HG02840 (cell line): ENCODE data around the gene GPR35.
"Not testable (repeated sequence)": the region's sequence is repeated elsewhere in the genome, so short reads cannot be mapped to it uniquely, and the experiment has no call there.

Source experiments
- ATAC-seq: cut with Tn5 transposase; IDR thresholded peaks from one replicate; pipeline ENCODE4 v1.9.1; 2021; ENCODE audit warnings: mild to moderate bottlenecking, moderate library complexity, moderate number of reproducible peaks; ENCODE audit not compliant: unreplicated experiment, low FRiP score

Gene GPR35

DNA sequence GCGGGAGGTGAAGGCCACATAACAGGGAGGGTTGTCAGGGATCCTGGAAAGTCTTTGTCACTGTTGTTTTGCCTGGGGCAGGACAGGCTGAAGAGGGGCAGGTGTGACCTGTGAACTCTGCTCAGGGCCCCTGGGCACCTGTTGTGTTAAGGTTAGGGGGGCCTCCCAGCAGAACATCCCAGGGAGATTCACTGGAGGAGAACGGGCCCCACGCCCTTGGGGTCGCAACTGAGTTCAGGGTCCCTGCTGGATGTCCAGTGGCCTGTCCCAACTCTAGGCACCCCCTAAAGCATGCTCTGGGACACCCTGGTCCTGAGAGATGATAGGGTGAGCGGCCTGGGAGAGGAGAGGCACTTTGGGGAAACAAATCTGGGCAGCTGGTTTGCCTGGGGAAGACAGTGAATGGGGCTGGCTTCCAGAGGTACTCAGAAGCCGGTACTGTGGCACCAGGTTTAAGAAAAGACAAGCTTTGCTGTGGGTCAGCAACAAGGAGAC, 22.9 kb downstream of the GPR35 start:
- no peak for ATAC-seq

DNA sequence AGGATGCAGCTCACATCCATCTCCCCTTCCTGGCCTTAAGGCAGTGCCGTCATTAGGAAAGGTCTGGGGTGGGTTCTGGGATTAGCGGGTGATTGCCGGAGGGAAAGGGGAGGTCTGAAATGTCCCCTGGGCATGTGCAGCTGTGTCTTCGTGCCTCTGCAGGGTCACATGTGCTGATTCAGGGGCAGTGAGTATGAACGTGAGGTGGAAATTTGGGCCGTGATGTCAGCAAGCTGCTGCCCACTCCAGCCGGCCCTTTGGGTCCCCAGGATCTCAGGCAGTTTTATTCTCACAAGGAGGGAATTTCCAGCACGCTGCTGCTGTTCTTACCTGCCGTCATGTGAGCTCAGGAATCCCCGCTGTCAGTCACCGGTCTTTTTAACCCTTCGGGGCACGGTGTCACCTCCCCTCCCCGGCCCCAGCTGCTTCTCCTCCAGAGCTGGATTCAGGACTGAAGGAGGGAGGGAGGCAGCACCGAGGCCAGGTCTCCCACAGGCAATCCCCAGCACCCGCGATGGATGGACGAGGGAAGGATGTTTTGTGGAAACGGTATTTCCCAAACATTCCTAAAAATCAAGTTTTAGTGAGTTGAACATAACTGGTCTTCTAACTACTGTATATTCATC, 23.5 kb downstream of the GPR35 start:
- ATAC-seq = no peak

DNA sequence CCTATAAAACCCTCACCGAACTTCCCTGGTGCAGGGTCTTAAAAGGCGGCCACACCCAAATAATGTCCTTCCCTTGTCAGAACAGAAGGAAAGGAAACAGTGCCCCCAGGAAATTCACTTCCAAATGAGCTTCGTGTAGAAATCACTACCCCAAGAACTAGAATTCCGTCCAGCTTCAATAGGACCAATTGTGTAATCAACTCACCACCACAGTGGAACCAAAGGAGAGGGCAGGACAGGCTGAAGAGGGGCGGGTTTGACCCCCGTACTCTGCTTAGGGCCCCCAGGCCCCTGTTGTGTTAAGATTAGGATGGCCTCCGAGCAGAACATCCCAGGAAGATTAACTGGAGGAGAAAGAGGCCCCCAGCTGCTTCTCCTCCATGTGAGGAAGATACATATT, 24.1 kb downstream of the GPR35 start:
- no peak for ATAC-seq

DNA sequence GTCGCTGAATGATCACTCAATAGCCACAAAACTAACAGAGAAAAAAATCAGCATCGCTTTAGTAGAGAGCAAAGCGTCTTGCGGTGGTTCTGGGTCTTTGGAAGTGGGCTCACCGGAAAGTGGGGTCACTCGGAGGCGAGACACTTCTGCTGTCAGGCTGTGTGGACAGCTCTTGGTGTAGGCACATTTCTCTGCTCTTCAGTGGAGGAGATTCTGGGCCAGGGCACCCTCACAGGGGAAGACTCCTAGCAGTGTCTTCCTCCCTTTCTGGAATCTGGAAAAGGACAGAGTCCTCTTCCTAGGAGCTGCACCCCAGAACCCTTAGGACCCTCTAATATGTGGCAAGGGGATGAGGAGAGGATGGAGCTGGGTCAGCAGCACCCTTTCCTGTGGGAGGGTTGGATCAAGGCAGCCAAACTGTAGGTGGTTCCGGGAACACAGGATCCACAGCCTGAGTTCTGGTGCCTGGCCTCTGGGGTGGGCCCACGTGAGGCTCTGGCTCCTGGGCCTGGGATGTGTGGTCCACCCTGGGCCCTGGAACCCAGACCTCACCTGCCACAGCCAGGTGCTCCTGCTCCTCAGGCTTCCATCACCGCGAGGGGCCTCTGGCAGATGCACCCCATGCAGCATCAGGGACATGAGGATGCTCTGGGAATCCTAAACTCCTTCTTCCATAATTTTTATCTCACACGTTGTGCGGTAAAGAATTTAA, 25.1 kb downstream of the GPR35 start:
- ATAC-seq = no peak

DNA sequence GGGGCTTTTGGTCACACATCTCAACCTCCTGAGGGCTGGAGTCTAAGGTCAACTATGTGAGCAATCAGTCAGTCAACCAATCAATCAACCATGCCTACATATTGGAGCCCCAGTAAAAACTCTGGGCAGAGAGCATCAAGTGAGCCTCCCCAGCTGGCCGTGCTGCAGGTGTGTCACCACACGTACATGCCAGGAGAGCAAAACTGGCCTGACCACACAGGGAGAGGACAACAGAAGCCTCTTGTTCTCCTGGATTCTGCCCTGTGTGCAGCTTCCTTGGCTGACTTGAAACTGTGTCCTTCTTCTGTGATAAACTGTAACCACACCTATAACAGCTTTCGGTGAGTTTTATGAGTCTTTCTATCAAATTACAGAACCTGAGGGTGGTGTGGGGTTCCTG, 25.9 kb downstream of the GPR35 start:
- no peak for ATAC-seq

DNA sequence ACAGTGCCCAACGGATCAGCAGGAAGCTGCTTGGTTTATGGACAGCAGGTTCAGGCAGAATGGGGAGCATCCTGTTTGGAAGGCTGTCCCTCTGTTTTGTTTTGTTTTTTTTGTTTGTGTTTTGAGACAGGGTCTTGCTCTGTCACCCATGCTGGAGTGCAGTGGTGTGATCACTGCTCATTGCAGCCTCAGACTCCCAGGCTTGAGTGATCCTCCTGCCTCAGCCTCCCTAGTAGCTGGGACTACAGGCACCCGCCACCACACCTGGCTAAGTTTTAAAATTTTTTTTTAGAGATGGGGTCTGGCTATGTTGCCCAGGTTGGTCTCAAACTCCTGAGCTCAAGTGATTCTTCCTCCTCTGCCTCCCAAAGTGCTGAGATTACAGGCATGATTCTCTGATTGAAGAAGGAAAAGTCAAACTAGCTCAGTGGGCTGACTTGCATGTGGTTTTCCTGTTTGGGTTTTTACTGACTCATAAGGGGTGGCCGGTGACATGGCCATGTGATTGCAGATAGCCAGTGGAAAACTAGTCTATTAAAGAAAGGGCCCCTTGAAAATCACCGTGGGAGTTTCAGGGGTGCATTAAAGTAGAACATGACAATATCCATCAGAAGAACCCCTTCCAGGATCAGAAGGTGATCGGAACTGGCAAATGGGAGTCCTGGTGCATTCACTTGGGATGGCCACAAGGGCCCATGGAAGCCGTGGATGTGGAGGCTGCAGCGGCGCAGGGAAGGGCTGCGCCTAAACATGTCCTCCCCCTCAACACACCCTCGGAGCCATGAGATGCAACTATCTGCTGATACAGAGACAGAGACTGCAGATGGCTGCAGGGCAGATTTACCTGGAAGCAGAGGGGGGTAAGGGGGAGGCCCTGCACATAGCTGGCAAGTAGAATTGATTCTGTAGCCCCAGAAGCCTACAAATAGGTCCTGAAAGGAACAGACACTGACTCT, 30.9 kb downstream of the GPR35 start:
- ATAC-seq = no peak

DNA sequence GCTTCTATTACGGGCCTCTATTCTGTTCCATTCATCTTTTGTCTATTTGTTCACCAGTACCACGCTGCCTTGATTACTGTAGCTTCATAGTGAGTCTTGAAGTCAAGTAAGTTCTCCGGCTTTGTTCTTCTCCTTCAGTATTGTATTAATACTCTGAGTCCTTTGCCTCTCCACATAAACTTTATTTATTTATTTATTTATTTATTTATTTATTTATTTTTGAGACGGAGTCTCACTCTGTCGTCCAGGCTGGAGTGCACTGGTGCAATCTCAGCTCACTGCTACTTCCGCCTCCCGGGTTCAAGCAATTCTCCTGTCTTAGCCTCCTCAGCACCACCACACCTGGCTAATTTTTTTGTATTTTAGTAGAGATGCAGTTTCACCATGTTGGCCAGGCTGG, 34.6 kb downstream of the GPR35 start:
- ATAC-seq = not testable (repeated sequence)

DNA sequence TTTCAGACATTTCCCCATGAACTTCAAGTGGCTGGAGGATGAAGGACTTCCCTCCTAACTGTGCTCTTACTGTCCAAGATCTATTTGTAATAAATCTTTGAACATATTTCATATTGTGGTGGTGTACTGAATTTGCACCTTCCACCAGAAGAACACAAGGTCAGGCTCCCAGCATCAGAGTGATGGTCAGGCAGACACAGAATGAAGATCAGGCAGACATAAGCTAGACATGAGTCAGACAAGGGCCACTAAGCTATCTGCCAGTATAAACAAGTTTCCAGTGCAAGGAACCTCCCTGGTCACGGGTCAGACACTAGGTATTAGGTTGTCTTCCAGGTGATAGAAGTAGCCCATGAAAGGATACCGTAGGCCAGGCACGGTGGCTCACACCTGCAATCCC, 37.4 kb downstream of the GPR35 start:
- ATAC-seq = no peak

DNA sequence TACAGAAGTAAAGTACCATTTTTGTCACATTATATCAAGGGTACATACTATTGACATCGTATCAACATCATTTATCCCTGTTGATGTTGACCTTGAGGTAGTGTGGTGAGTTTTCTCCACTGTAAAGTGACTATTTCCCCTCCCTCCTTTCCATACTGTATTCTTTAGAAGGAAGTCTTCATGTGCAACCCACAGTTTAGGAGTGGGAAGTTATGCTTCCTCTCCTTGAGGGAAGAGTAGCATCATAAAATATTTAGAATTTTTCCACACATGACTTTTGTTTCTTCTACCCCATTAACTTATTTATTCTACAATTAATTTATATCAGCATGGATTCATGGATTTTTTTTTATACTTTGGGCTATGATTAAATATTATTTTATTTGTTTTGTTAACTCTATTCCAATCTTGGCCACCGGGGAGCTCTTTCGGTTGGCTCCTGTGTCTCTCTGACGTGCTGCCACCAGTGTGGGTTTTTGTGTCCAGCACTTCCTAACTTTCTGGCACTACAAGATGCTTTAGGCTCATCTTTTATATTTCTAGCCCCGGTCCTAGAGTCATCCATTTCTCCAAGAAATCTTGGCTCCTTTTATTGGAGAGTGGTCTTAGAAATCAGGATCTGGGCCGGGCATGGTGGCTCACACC, 38.4 kb downstream of the GPR35 start:
- ATAC-seq = no peak

DNA sequence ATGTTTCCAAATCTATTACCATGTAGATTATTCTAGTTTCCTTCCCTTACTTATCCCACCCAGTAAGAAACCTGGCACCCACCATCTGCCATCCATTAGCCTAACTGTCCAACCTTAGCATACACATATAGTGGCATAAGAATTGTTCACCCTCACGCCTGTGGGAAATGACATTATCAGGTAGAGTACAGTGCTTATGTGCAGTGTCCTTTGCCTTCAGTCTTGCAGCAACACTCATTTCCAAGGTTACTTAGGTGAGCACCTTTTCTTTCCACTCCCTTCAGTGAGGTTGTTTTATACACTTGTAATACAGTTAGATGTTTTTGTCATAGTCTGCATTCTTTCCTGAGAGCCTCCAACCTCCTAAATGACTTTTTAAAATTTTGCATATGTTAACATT, 39.3 kb downstream of the GPR35 start:
- no peak for ATAC-seq

DNA sequence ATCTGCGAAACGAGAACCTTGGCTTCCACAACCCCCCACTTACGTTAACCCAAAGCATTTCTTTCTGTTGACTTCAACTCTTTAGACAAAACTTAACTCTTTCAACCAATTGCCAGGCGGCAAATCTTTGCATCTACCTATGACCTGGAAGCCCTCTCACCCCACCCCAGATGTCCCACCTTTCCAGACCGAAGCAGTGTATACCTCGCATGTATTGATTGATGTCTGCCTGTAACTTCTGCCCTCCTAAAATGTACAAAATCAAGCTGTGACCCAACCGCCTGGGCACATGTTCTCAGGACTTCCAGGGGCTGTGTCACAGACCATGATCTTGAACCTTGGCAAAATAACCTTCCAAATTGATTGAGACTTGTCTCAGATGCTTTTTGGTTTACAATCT, 45.1 kb downstream of the GPR35 start:
- ATAC-seq = no peak

DNA sequence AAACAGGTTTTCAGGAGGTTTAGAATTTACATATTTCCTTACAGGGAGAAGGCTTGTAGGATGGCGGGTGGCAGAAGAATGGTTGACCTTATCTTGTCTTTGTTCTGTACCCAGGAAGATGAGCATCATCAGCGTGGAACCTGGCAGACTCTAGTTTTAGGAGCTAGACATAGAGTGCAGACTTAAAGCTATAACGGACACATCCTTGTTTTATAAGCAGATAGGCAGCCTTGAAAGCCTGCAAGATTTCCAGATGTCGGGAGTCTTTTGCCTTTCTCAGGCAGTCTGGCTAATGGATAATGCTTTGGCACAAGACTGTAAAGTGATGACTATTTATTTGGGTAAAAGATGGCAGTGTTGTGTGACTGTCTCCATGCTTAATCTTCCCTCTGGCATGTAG, 45.7 kb downstream of the GPR35 start:
- ATAC-seq = no peak

DNA sequence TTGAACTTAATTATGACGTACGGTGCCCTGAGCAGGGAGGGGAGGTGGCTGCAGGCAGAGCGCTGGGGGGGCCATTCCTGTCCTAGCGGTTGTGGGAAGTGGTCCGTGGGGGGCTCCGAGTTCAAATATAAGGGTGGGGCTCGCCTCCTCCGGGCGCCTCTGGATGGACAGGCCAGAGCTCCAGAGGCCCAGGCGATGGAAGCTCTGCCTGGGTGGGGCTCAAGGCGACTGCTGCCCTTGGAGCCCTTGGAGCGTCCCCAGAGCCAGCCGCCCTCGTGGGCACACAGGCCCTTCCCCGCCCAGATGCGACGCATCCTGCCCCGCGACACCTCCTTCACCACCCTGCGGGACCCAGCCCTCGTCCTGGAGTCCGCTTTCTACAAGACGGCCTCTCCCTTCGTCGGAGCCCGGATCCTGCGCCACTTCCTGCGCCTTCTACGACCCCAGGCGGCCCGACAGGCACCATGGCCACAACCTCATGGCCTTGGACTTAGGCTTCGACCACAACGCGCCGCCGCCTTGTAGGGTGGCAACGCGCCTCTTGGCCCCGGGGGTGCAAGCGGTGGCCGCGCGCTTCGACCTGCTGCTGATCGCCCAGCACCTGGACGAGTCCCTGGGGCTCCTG, 46.9 kb downstream of the GPR35 start:
- no peak for ATAC-seq

DNA sequence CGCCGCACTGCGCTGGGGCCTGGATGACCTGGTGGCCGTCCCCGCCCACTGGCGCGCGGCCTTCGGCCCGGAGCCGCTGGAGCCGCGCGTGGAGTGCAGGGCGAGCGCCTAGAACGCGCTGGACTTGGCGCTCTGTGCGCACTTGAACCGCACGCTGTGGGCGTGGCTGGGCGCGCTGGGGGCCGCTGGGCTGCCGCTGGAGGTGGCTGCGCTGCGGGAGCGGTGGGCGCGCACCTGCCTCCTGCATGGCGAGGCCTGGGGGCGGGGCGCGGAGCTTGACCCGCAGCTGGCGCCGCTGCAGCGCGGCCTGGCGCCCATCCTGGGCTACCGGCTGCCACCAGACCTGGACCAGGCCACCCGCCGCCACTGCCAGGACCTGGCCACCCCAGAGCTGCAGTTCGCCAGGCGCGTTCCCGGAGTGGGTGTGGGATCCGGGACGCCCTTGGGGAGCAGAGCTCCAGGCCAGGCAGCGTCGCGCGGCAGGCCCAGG, 47.5 kb downstream of the GPR35 start:
- no peak for ATAC-seq

DNA sequence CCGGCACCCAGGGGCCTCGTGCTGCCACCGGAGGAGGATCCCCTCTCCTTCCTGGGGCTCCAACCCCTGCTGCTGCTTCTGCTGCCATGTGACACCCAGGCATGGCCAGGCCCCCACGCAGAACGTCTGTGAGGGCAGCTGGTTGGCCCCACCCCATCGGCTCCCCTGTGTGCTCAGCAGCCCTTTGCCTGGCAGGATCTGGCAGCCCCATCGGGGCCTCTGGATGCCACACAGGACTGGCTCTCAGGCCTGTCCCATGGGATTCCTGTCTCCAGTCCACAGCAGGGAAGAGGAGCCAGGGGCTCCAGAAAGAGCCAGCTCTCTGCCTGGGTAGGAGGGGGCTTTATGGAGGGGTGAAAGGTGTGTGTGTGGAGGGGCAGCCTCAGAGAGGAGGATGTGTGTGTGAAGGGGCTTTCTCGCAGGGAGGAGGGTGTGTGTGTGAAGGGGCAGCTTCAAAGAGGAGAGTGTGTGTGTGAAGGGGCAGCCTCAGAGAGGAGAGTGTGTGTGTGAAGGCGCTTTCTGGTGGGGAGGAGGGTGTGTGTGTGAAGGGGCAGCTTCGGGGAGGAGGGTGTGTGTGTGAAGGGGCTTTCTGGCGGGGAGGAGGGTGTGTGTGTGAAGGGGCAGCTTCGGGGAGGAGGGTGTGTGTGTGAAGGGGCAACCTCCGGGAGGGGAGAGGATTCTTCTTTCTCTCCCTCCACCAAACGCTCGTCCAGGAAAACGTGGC, 49.3 kb downstream of the GPR35 start:
- not testable (repeated sequence) for ATAC-seq

DNA sequence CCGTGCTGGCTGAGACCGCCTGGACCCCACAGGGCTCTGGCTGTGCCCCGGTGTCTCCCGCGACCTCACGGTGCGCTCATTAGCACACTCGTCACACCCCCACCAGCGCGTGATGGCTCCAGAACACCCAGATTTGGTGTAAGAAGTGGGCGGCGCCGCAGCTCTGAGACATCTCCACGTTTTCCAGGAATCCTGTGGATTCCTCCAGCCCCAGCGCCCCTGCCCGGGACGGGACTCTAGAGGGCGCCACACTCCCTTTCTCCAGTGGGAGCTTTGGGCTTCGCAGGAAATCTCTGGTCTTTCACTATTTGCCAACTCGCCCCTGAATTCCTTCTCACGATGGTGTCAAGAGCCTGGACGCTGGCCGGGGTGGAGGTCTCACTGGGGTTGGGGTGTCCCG, 50.1 kb downstream of the GPR35 start:
- ATAC-seq = not testable (repeated sequence)

DNA sequence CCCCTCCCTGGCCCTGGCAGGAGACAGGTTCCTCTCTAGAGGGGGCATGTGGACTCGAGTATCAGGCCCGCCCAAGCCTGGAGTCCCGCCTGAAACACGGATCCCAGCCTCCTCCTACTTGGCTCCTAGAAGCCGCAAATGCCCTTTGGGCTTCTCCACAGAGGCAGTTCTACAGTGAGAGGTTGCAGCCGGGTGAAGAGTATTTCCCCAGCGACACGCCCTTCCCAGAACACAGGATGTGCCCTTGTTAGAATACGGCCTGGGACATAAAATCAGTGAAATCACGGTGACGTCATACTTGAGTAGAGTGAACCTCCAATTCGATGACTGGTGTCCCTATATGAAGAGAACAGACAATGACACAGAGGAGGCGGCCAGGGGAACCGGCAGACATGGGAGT, 52.8 kb downstream of the GPR35 start:
- not testable (repeated sequence) for ATAC-seq

DNA sequence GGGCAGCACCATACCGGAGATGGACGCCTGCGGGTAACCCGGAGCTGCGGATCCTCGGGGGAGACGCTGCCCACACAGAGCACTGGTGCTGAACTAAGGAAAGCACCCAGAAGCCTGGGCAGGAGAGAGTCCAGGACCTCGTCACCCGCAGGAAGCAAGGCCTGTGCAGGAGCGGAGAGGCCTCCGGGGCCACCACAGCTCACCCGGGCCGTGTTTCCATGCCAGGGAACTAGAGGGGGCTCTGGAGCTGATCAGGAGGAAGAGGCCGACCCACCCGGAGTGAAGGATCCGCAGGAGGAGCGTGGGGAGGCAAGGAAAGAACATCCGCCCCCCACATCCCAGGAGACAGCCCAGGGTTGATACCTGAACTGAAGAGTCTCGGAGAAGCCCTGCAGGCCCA, 53.6 kb downstream of the GPR35 start:
- not testable (repeated sequence) for ATAC-seq

DNA sequence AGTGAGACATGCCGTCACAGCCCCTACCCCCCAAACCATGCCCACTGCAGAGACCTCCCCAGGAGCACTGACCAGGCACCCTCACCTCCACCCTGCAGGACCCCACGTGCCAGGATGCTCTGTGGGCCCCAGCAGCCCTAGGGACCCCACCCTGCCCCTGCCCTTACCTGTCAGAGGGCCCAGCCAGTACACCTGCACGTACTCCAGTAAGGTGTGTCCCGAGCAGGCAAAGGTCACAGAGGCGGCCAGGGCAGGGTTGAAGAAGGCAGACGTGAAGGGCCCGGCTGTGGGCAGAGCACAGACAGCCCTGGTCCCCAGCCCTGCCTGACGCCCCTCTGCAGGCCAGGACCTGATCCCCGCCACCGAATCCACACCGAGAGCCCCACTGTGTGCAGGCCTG, 54.9 kb downstream of the GPR35 start:
- not testable (repeated sequence) for ATAC-seq
